HEK293T (cell line): ENCODE data around the gene PSAPL1.

Experiments
- CTCF ChIA-PET: fragments of 350-600 bp; formaldehyde crosslinking; extraction: SDS; loops from one replicate; lab custom pipeline; 2021; ENCODE audit warnings: antibody characterized with exemption, inconsistent platforms; lab: Yijun Ruan, JAX
- POLR2A ChIA-PET: fragments of 350-600 bp; formaldehyde crosslinking; extraction: SDS; loops from one replicate; lab custom pipeline; 2020; ENCODE audit warnings: antibody characterized with exemption, inconsistent platforms; lab: Yijun Ruan, JAX
- DNase-seq: peaks from one replicate; pipeline ENCODE4 v3.0.0; 2012; ENCODE audit warnings: mixed read lengths; ENCODE audit errors: extremely low spot score
- ARNT ChIP-seq: fragments of 450-650 bp; IDR thresholded peaks from 2 replicates; pipeline ENCODE4 v1.6.1; 2017; ENCODE audit warnings: mild to moderate bottlenecking
- BHLHE40 ChIP-seq: fragments of 450-650 bp; IDR thresholded peaks from 2 replicates; pipeline ENCODE4 v1.6.1; 2016; ENCODE audit warnings: mild to moderate bottlenecking, moderate library complexity, borderline replicate concordance
- CTBP1 ChIP-seq: fragments of 450-650 bp; IDR thresholded peaks from 2 replicates; pipeline ENCODE4 v1.6.1; 2016; ENCODE audit warnings: borderline replicate concordance
- ELF4 ChIP-seq: fragments of 450-650 bp; IDR thresholded peaks from 2 replicates; pipeline ENCODE4 v1.6.1; 2017; ENCODE audit warnings: antibody characterized with exemption
- FOXA1 ChIP-seq: fragments of 450-650 bp; IDR thresholded peaks from 2 replicates; pipeline ENCODE4 v1.6.1; 2016; ENCODE audit warnings: mild to moderate bottlenecking
- FOXK2 ChIP-seq: fragments of 450-650 bp; IDR thresholded peaks from 2 replicates; pipeline ENCODE4 v1.6.1; 2016; ENCODE audit warnings: mild to moderate bottlenecking
- FOXM1 ChIP-seq: fragments of 450-650 bp; IDR thresholded peaks from 2 replicates; pipeline ENCODE4 v1.6.1; 2017; ENCODE audit warnings: mild to moderate bottlenecking, borderline replicate concordance
- HDGF ChIP-seq: fragments of 450-650 bp; IDR thresholded peaks from 2 replicates; pipeline ENCODE4 v1.6.1; 2017; ENCODE audit warnings: antibody characterized with exemption, borderline replicate concordance
- L3MBTL2 ChIP-seq: fragments of 450-650 bp; conservative IDR thresholded peaks from 2 replicates; pipeline ENCODE4 v1.6.1; 2016; ENCODE audit warnings: mild to moderate bottlenecking
- LEF1 ChIP-seq: fragments of 450-650 bp; IDR thresholded peaks from 2 replicates; pipeline ENCODE4 v1.6.1; 2017; ENCODE audit warnings: mild to moderate bottlenecking, borderline replicate concordance
- NFRKB ChIP-seq: fragments of 450-650 bp; IDR thresholded peaks from 2 replicates; pipeline ENCODE4 v1.6.1; 2016; ENCODE audit warnings: mild to moderate bottlenecking, moderate library complexity
- PKNOX1 ChIP-seq: fragments of 450-650 bp; IDR thresholded peaks from 2 replicates; pipeline ENCODE4 v1.6.1; 2016
- SP1 ChIP-seq: fragments of 450-650 bp; IDR thresholded peaks from 2 replicates; pipeline ENCODE4 v1.6.1; 2017
- SUZ12 ChIP-seq: fragments of 450-650 bp; IDR thresholded peaks from 2 replicates; pipeline ENCODE4 v1.6.1; 2016; ENCODE audit warnings: mild to moderate bottlenecking
- TARDBP ChIP-seq: fragments of 450-650 bp; IDR thresholded peaks from 2 replicates; pipeline ENCODE4 v1.6.1; 2016
- ZNF384 ChIP-seq: fragments of 450-650 bp; IDR thresholded peaks from 2 replicates; pipeline ENCODE4 v1.6.1; 2016

The PSAPL1 gene

GRCh38 chr4:7399440-7400234 is 35.1 kb downstream of the PSAPL1 start:
- DNase-seq, result no peak
- CTCF ChIA-PET, result no interaction called here
- POLR2A ChIA-PET, result no interaction called here

GRCh38 chr4:7398788-7399439 is 35.8 kb downstream of the PSAPL1 start:
- no peak for TF ChIP-seq SUZ12
- TF ChIP-seq FOXM1, result no peak
- no peak for TF ChIP-seq TARDBP
- TF ChIP-seq FOXA1, result no peak
- TF ChIP-seq NFRKB, result no peak
- TF ChIP-seq HDGF, result no peak
- no peak for TF ChIP-seq CTBP1
- no peak for TF ChIP-seq SP1
- TF ChIP-seq ELF4, result no peak
- TF ChIP-seq FOXK2, result no peak
- ChIA-PET POLR2A (no interaction called here), CTCF (no interaction called here)
- no peak for DNase-seq

More at GRCh38 chr4:7399440-7400234, 35.1 kb downstream of the PSAPL1 start:
- TF ChIP-seq CTBP1 (no peak), ZNF384 (no peak), FOXK2 (no peak), ELF4 (no peak), FOXM1 (no peak), PKNOX1 (no peak), SUZ12 (no peak), FOXA1 (no peak)

- DNase-seq, result no peak
- TF ChIP-seq CTBP1, result no peak
- TF ChIP-seq FOXM1, result no peak
- no peak for TF ChIP-seq SP1
- no peak for TF ChIP-seq TARDBP
- no peak for TF ChIP-seq ELF4
- no peak for TF ChIP-seq L3MBTL2
- TF ChIP-seq ARNT, result no peak
- no peak for TF ChIP-seq BHLHE40
- no peak for TF ChIP-seq HDGF
- TF ChIP-seq PKNOX1, result no peak
- TF ChIP-seq LEF1, result no peak
- TF ChIP-seq FOXA1, result no peak
- no peak for TF ChIP-seq ZNF384
- no peak for TF ChIP-seq NFRKB
- no peak for TF ChIP-seq SUZ12
- TF ChIP-seq FOXK2, result no peak
- CTCF ChIA-PET, result no interaction called here
- POLR2A ChIA-PET, result no interaction called here
These were observed 36.7 kb downstream of the PSAPL1 start for GRCh38 chr4:7398104-7398423.

GRCh38 chr4:7397206-7398103 is 37.3 kb downstream of the PSAPL1 start:
- POLR2A ChIA-PET, result no interaction called here
- CTCF ChIA-PET, result interaction anchor here (0.5 to 1.0 kb wide), 2 partner anchors 30 to 676 kb away, joined by 3 to 6 read pairs; no protein-coding TSS in a partner anchor

GRCh38 chr4:7396186-7396910 is 38.4 kb downstream of the PSAPL1 start:
- CTCF ChIA-PET, result interaction anchor here (1.0 kb wide), 1 partner anchor 29 kb away, joined by 3 read pairs; no protein-coding TSS in a partner anchor
- POLR2A ChIA-PET, result no interaction called here
- DNase-seq, result no peak
- TF ChIP-seq CTBP1 (no peak), FOXA1 (no peak), BHLHE40 (no peak), PKNOX1 (no peak), FOXM1 (no peak), SUZ12 (no peak), FOXK2 (no peak), LEF1 (no peak), L3MBTL2 (no peak), ZNF384 (no peak)

More at GRCh38 chr4:7397206-7398103, 37.3 kb downstream of the PSAPL1 start:
- no peak for TF ChIP-seq FOXA1
- no peak for TF ChIP-seq ELF4
- no peak for TF ChIP-seq FOXK2
- no peak for TF ChIP-seq FOXM1
- TF ChIP-seq HDGF, result no peak
- TF ChIP-seq CTBP1, result no peak
- TF ChIP-seq ARNT, result no peak
- no peak for DNase-seq
